Measurements from ENCODE around the gene WHRN.

The WHRN gene

DNA sequence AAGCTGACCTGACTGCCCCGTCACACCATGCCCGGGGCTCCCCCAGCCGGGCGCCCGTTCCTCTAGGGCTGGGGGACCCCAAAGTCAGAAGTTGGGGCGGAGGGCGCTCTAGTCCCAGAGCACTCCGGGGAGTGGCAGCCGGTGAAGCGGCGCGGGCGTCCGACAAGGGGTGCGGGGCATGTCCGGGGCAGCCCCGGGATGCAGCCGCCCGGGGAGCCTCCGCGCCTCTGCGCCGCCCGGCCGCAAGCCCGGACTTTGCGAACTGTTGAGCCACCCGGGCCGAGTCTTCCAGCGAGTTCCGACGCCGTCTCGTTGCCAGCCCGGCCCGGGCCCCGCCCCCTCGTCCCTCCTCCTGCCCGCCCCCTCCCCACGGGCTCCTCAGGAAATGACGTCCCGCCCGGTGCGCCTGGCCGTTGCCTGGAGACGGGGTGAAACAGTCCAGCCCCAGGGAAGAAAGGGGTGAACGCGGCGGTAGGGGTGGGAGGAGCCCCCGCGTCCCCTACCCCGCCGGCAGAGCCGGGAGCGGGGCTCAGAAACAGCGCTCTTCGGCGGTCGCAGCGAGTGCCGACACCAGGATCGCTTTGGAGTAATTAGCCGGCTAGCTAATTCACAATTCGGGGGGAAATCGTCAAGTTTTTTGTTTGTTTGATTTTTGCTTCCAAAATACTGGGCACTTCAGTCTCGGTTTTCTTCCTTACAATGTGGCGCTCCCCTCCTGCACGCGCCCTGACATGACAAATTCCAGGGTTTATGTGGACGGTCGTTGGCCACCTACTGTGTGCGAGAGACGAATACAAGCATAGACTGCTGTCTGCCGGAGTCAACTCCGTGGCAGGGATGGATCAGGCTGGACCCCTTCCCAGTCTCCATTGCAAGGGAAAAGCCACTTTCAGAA lies at the start of gene WHRN:
WHRN (minus strand) TSS at position 287 of the 895 bp plus-strand sequence. CDS start 672 bp downstream, outside the sequence.
- peak; percentile 91 for DNase-seq

DNA sequence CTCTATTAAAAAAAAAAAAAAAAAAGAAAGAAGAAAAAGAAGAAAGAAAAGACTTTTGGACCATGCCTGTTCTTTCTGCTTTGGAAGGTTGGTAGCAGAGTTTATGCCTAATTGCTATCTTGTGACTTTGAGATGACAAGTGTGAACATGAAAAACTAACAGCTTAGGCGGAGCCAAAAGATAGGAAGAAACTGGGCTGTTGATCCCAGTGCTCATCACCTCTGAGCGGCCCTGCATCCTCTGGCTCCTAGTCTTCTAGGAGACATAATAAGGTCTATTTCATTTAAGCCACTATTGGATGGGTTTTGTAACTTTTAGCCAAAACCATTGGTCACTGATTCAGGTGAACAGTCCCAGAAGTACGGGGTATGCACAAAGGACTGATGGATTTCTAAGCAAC lies 47.9 kb upstream of the WHRN start:
- DNase-seq, result no peak

GRCh38 chr9:114552706-114553105 lies 47.4 kb upstream of the WHRN start:
- no peak for DNase-seq

- no peak for DNase-seq
Measured at GRCh38 chr9:114551750-114552685, 46.7 kb upstream of the WHRN start.

- DNase-seq, result no peak
Measured at GRCh38 chr9:114549697-114550330, 44.5 kb upstream of the WHRN start.

- no peak for DNase-seq
Measured at GRCh38 chr9:114546851-114547250, 41.6 kb upstream of the WHRN start.

- DNase-seq, result no peak
Measured at GRCh38 chr9:114545055-114545454, 39.8 kb upstream of the WHRN start.

DNA sequence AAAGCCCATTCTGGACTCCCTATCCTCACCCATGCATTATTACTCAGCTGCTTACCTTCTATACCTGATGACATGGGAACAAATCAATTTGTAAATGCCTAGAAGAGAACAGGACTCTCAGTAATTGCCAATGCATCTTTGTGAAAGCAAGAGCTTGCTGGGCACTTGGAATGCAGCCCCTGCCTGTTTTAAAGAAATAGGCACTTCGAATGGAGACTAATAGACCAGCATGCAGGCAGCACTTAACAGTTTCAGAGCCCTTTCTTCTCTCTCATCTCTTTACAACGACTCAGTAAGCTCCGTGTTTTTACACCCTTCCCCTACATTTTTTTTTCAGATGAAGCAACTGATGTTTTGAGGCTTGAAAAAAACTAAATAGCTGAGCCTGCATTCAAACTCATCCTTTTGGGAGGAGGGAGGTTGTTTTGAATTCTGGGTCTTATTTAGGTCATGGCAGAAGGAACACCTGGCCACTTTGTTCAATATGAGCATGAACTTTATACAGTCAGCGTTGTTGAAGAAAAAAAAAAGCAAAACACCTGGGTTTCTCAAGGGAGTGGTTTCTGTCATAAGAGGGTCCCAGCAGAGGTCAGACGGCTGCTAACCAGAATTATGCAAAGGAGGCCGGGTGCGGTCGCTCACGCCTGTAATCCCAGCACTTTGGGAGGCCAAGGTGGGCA lies 34.6 kb upstream of the WHRN start:
- DNase-seq, result no peak

- peak; percentile 43 for DNase-seq
Measured at GRCh38 chr9:114538241-114538640, 33.0 kb upstream of the WHRN start.

- no peak for DNase-seq
Measured at GRCh38 chr9:114532561-114533237, 27.4 kb upstream of the WHRN start.

GRCh38 chr9:114529285-114529684 lies 24.0 kb upstream of the WHRN start:
- DNase-seq, result no peak

DNA sequence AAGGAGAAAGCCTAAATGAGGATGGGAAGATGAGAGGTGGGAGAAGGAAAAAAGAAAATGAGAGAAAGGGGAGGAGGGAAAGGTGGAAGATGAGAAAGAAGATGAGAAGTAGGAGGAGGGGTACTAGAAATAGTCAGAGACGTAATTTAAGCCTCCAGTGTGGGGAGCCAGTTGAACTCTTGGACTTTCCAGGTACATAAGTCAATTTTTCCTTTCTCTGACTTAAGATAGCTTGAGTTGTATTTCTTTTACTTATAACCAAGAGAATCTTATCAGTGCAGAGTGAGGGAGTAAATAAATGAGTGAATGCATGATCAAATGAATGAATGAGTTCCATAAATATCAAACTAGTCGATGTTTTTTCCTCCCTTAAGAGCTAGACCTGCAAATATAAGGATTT lies 21.5 kb upstream of the WHRN start:
- no peak for DNase-seq

- no peak for DNase-seq
Measured at GRCh38 chr9:114525513-114525912, 20.2 kb upstream of the WHRN start.

GRCh38 chr9:114524247-114524681 lies 19.0 kb upstream of the WHRN start:
- DNase-seq, result no peak

DNA sequence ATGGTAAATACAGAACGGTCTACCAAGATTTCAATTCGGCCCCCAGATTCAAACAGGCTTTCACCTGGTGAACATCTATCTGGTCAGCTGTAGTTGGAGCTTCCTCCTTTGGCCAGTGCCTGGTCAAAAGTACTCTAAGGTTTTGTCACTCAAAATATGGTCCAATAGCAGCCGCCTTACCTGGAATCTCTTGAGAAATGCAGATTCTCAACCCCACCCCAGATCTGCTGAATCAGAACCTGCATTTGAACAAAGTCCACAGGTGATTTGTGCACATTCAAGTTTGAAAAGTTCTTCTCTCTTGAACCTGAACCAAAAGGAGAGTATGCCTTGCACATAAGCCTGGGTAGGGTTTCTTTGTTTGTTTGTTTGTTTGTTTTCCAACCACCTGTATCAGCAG lies 17.6 kb upstream of the WHRN start:
- no peak for DNase-seq

GRCh38 chr9:114522286-114522685 lies 17.0 kb upstream of the WHRN start:
- DNase-seq, result no peak

- DNase-seq, result no peak
Measured at GRCh38 chr9:114521846-114522245, 16.6 kb upstream of the WHRN start.

GRCh38 chr9:114518599-114519022 lies 13.3 kb upstream of the WHRN start:
- no peak for DNase-seq

- no peak for DNase-seq
Measured at GRCh38 chr9:114518120-114518519, 12.8 kb upstream of the WHRN start.

GRCh38 chr9:114516913-114517312 lies 11.6 kb upstream of the WHRN start:
- no peak for DNase-seq

- DNase-seq, result no peak
Measured at GRCh38 chr9:114515528-114515927, 10.3 kb upstream of the WHRN start.

DNA sequence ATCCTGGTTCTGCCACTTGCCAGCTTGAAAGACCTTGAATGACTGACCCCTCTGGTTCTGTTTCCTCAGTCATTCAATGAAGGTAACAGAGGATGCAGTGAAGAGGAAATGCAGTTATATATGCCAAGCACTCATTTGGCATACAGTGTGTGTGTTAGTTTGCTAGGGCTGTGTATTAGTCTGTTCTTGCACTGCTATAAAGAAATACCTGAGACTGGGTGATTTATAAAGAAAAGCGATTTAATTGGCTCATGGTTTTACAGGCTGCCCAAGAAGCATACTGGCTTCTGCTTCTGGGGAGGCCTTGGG lies 8.6 kb upstream of the WHRN start:
- DNase-seq, result no peak

Measured in activated CD4-positive, alpha-beta T cell treated with anti-CD3 and anti-CD28 coated beads for 48 hours (primary cell).